GM18909 (cell line): ENCODE measurements around the gene KRT33A.
"Not testable (repeated sequence)": the region's sequence is repeated elsewhere in the genome, so short reads cannot be mapped to it uniquely, and the experiment has no call there.

Source experiments
- ATAC-seq: cut with Tn5 transposase; IDR thresholded peaks from one replicate; pipeline ENCODE4 v1.9.1; 2021; ENCODE audit warnings: mild to moderate bottlenecking; ENCODE audit not compliant: unreplicated experiment, poor library complexity

KRT33A gene

DNA sequence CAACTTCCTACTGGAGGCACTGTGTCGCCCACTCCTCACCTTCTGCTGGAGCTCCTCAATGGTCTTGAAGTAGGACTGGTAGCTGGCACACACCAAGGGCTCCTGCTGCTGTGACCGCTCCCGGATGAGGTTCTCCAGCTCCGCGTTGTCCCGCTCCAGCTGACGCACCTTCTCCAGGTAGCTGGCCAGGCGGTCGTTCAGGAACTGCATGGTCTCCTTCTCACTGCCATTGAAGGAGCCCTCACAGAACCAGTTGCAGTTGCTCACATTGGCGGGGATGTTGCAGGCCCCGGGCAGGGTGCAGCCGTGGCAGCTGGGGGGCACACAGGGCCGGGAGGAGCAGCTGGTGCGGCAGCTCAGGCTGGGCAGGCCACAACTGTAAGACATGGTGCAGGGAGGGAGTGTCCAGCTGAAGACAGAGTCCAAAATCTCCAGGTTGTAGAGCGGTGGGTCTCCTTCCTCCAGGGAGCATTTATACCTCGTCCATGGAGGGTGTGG is at the start of gene KRT33A:
Gene KRT33A, minus strand, starts transcription at position 448 of the 498 bp plus-strand sequence. Its CDS starts 61 bp downstream, at position 387.
- ATAC-seq, result not testable (repeated sequence)

DNA sequence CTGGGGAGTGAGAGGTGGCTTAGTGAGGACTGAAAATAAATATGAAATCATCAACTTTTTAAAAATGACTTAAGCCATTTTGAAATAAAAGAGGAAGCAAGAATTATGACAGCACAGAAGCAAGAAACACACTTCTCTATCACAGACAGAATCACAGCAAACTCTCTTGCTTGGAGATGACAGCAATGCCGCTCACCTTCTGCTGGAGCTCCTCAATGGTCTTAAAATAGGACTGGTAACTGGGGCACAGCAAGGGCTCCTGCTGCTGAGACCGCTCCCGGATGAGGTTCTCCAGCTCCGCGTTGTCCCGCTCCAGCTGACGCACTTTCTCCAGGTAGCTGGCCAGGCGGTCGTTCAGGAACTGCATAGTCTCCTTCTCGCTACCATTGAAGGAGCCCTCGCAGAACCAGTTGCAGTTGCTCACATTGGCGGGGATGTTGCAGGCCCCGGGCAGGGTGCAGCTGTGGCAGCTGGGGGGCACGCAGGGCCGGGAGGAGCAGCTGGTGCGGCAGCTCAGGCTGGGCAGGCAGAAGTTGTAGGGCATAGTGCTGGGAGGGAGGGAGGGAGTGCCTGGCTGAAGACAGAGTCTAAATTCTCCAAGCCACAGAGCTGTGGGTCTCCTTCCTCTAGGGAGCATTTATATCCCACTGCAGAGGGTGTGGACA is 46.5 kb upstream of the KRT33A start, which contains the start of gene KRT31:
Gene KRT31, minus strand, starts transcription at position 613 of the 665 bp plus-strand sequence. Its CDS starts 69 bp downstream, at position 544.
- ATAC-seq, result no peak

DNA sequence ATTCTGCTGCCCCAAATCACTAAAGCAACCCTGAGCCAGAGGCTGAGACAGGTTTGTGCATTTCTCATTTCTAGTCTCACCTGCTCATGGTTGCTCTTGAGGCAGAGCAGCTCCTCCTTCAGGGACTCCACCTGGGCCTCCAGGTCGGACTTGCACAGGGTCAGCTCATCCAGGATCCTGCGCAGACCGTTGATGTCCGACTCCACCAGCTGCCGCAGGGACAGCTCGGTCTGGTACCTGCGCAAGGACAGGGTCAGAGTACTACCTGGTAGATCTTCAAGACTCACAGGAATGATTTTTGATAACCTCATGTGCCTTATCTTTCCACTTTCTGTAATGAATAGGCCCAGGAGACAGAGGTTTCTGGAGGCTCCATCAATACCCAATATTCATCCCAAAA is 45.7 kb upstream of the KRT33A start:
- no peak for ATAC-seq

DNA sequence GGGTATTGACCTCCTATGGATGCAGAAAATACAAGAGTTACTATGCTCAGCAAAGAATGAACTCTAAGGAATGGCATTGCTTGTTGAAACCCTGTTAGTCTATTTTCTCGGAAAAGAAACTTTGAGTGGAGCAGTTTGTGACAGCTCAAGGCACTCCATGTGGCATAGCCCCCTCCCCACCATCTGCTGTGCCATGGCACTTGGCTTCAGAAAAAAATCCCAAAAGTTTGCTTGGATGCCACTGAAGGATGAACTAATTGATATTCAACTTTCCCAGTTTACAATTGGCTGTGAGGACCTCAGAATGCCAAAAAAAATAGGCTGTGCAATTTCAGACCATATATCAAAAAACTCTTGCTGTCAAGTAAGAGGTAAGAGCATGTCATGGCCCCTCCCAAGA is 45.0 kb upstream of the KRT33A start:
- ATAC-seq, result no peak

DNA sequence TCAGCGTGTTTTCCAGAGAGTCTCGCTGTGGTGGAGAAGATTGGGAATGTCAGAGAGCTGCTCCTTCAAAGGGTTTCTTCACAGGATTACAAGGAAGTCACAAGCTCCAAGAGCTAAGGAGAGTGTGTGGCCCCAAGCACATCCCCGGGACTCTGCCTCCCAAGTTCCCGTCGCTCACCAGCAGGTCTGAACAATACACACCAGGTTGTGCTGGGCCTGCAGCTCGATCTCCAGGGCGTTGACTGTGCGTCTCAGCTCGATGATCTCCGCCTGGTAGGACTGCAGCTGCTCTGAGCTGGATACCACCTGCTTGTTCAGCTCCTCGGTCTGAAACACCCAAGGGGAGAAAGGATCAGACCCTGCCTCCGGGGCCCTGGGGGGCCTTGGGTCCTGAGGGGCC is 44.4 kb upstream of the KRT33A start:
- ATAC-seq, result not testable (repeated sequence)

DNA sequence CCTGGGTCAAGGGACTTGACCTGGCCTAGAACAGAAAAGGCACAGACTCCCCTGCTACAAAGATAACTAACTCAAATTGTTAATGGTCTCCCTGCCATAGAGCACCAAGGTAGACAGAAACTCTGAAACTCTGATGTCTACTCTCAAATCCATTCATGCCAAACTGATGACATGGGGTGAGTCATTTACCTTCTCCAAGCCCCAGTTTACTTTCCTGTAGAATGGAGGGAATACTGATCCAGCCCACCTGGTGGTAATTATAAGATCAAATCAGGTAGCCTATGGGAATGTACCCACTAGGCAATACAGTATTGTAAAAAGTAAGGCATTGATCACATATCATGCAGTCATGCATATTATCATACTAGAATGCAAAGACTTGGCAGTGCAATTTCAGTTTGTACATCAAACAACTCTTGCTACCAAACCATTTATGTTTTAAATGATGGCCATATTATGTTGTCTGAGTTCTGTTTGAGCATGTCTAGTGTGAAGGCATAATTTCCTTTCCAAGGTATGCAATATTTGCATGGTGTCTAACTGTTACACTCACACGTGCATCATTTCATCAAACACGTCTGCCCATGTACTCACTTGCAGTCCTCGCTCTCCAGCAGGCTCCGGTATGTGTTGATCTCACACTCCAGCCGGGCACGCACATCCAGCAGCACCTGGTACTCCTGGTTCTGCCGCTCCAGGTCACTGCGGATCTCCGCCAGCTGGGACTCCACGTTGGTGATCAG is 43.8 kb upstream of the KRT33A start:
- no peak for ATAC-seq

DNA sequence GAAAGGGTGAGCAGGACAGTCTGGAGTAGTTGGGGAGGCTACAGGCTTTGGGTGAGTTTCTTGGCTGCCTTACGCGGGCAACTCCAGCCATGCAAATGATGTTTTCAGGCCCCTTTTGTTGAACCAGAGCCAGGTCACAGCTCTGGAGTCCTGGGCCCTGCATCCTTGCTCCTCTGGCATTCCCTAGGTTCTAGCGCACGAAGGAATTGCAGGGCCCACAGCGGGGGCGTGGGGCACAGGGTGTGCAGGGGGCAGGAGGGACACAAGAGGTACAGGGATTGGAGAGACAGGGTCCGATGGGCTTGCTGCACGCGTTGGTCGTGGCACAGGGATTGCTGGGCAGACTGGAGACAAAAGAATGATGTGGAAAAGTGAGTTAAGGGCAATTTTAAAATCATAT is 43.2 kb upstream of the KRT33A start:
- ATAC-seq, result no peak

DNA sequence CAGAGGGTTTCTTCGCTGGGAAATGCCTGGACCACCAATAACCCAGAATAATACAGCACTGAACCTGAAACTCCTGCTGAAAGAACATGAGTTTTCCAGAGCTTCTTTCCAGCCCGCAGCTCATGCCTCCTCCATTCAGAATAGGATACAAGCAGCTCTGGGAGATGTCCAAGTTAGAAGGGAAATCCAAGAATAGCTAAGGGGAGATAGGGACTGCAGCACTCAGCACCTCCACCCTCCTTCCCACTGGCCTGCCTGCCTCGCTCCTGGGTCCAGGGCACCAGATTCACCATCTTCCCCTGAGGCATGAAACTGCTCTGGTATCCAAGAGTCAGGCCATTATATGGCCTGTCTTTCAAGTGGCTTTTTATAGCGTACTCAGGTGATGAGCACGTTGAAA is 42.7 kb upstream of the KRT33A start:
- ATAC-seq, result no peak

DNA sequence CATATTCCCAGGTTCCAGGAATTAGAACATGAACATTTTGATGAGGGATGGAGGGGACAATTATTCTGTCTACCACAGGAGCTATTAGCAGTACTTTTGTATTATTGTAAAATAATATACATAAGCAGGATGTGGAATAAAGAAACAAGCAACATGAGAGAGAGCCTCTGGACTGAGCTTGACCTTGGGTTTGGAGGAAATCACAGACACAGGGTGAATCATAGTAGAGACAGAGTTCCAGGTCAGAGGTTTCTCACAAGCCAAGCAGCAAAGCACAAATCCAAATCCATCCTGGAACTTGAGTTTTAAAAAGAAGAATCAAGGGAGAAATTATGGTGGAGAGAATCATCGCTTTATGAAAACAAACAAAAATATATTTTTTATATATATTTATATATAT is 41.6 kb upstream of the KRT33A start:
- no peak for ATAC-seq

DNA sequence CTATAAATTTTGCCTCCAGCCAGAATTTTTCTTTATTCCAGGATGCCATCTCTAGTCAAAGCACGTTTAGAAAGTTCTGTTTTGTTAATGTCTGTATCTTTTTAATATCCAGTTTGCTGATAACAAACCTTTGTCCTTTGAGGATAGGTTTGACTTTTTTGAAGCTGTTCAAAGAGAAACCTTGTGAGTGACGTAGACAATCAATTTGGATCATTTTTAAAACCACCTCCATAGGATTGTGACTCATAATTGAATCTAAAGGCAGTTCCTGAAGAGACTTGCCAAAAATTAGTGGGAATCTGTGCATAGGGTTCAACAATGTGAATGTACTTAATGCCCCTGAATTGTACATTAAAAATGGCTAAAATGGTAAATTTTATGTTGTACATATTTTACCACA is 40.9 kb upstream of the KRT33A start:
- ATAC-seq, result no peak

DNA sequence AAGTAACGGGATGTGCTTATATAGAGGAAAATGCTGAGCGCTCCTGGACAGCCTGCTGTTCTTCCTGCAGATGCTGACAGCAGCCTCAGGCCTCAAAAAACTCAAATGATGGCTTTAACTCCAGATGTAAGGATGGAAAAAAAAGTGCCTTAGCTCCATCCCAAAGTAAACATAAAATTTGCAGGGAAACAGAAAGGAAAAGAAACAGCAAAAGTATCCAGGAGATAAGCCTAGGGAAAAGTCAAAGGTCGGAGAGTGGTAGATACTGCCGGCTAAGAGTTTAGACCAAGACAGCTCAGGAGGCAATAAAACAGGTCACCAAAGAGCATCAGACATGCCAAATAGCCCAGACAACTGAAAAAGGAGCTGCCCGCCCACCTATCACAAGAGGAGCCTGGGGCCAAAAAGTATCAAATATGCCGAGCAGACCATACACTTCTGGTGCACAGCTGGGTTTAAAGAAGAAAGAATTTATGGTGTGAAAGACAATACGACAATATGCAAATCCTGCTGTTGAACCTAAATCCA is 39.8 kb upstream of the KRT33A start:
- no peak for ATAC-seq

DNA sequence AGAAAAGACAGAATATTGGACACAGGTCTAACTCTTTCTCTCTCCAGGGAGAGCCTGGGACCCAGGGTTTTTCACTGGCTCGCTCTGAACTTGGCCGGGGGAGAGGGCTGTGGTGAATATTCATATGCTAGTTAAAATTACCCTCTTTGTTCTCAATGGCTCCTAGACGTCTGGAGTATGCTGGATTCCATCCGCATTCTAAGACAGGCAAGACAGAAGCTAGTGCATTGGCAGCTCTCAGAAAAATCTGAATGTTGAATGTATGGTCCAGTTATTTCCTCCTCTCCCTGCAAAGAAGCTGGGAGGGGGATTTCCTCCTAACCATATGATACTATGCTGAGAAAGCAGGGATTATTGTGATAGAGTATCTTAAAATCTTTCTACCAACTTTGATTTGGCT is 37.0 kb upstream of the KRT33A start:
- no peak for ATAC-seq

DNA sequence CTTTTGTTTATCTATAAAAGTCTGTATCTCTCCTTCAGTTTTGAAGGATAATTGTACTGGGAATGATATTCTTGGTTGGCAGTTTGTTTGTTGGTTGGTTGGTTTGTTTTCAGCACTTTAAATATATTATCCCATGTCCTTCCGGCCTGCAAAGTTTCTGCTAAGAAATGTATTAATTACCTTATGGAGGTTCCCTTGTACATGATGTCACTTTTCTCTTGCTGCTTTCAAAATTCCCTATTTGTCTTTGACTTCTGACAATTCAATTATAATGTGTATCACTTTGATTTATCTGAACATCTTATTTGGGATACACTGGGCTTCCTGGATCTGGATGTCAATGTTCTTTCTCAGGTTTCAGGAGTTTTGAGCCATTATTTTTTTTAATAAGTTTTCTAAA is 35.6 kb upstream of the KRT33A start:
- no peak for ATAC-seq

DNA sequence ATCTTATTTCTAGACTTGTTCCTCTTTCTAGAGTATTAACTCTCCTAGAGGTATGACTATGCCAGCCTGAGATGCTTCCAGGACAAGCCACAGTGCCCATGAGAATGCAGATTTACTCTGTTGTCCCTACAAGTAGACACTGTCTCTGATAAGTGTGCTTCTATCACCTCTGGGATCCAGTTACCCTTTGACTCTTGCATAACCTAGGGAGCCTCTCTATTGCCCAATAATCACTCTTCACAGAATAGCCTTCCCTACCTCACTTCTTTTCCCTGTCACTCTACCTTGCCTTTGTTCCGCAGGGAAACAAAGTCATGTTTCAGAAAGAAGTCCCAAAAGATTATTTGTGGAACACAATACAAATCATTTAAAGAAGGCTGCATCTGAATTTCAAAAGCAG is 33.1 kb upstream of the KRT33A start:
- ATAC-seq, result no peak

DNA sequence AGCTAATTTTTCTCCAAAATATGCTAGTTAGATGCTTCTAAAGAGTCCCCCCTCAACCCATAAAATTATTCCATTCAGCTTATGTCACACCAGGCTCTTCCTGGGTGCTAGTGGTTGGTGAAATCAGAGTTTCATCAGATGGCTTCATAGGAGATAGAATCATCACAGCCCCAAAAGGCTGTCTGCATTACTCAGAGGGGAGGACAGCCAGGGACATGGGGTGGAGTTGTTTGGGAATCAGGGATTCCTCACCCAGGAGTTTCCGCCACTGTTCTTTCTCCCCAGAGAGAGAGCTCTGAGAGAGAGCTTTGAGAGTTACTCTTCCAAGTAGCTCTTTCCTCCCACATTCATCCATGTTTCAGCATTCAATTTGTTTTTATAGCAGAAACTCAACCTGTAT is 31.8 kb upstream of the KRT33A start:
- no peak for ATAC-seq

DNA sequence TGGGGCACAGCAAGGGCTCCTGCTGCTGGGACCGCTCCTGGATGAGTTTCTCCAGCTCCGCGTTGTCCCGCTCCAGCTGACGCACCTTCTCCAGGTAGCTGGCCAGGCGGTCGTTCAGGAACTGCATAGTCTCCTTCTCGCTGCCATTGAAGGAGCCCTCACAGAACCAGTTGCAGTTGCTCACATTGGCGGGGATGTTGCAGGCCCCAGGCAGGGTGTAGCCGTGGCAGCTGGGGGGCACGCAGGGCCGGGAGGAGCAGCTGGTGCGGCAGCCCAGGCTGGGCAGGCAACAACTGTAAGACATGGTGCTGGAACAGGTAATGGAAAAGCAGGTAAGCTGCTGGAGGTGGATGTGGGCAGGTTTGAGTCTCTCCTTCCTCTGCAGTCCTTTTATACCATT is 31.3 kb upstream of the KRT33A start, which contains the start of gene KRT34:
Gene KRT34, minus strand, starts transcription at position 364 of the 400 bp plus-strand sequence. Its CDS starts 60 bp downstream, at position 304.
- ATAC-seq, result not testable (repeated sequence)

DNA sequence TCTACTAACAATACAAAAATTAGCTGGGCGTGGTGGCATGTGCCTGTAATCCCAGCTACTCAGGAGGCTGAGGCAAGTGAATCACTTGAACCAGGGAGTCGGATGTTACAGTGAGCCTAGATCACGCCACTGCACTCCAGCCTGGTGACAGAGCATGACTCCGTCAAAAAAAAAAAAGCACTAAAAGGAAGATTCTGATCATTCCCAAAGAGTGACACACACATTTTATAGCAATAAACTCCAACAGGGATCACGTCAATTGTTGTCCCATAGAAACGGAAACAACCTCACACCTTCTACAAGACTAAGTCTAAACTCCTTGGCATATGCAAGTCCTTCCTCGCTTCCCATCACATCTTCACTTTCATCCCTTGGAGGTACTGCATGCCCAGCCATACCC is 29.5 kb upstream of the KRT33A start:
- ATAC-seq, result not testable (repeated sequence)

DNA sequence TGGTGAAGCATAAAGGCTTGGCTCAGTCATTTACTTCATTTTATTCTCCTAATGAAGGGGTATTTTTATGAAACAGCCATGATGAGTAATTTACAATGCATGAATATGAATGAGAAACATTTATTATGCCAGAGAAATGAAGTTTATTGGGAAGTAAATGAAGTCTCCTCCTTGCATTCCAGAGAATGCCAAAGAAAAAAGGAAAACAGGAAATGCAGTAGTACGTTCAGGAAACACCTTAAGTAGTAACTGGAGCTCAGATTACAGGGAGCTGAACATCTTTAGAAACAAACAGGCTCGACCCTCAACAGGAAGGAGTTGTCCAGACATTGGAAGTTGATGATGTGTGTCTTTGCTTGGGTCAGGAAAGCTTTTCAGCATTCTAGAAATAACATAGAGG is 26.9 kb upstream of the KRT33A start:
- no peak for ATAC-seq

DNA sequence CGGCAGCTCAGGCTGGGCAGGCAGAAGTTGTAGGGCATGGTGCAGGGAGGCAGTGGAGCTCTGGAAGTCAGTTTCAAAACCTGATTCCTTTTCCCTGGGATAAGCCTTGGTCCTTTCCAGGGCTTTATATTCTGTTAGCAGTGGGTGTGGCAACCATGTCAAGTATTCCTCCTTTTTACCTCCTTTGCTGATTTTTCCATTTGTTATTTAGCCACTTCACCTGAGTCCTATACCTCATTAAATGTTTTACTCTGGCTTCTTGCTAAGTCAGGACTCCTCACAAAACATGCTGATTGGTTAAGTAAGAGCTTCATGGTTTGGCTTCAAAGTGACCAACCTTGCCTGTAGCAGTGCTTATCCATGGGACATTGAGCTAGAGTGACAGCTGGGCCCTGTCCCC is 19.1 kb upstream of the KRT33A start, which contains the start of gene KRT33B:
Gene KRT33B, minus strand, starts transcription at position 101 of the 400 bp plus-strand sequence. Its CDS starts 63 bp downstream, at position 38.
- no peak for ATAC-seq

DNA sequence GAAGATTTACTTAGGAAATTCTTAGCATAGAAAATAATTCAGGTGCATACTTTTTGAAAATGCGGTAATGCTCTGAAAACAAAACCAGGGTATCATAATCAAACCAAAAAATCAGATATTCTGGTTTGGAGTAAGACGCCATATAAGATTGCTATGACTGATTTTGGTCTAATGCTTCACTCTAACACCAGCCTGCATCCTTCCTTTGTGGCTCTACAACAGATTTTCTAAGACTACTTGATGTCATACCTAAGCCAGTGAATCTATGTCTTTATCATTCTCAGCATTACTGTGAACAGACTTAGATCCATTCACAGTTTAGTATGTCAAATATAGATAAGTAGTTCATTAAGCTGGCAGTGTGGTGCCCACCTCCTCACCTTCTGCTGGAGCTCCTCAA is 18.4 kb upstream of the KRT33A start:
- no peak for ATAC-seq

DNA sequence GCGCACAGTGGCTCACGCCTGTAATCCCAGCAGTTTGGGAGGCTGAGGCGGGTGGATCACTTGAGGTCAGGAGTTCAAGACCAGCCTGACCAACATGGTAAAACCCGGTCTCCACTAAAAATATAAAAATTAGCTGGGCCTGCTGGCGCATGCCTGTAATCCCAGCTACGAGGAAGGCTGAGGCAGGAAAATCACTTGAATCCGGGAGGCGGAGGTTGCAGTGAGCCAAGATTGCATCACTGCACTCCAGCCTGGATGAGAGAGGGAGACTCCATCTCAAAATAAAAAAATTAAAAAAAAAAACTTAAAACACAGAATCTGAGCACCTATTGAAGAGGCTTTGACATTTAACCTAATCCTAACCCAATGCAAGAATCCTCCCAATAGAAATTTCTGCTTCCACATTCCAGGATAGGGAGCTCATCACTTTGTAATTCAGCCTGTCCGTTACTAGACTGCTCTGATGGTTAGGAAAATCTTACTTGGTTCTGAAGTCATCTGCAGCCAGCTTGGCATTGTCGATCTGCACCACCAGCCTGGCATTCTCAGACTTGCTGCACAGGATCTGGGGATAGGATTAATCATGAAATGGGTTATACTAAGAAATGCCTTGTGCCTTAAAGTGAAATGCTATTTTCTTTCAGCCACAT is 16.9 kb upstream of the KRT33A start:
- ATAC-seq, result no peak
